GM23338 (cell line): ENCODE data around the gene TYRP1. TPM values are rescaled to one million over a fixed set of nuclear protein-coding genes. Genes with fewer than 3 reads are reported as not detected.

Experiments
- ATAC-seq: fragments of 200-7000 bp; cut with Tn5 transposase; 3 replicates; pipeline ENCODE4 v1.9.1; 2020
- DNase-seq: peaks from one replicate; pipeline ENCODE4 v3.0.0-alpha.2; 2015; ENCODE audit warnings: low spot score
- H2AFZ ChIP-seq: fragments of 200-600 bp; sonication (generic); 2 replicates; pipeline ENCODE4 v1.8.0; 2016; ENCODE audit warnings: antibody characterized with exemption, mild to moderate bottlenecking, moderate library complexity
- H3F3A ChIP-seq: fragments of 200-600 bp; sonication (generic); replicated peaks from 2 replicates; pipeline ENCODE4 v1.8.0; 2017; ENCODE audit warnings: antibody characterized with exemption, mixed run types, low read depth
- H3K27ac ChIP-seq: fragments of 200-600 bp; sonication (generic); 2 replicates; pipeline ENCODE4 v1.6.1; 2016; ENCODE audit warnings: low read depth
- H3K27me3 ChIP-seq: fragments of 200-600 bp; sonication (generic); 2 replicates; pipeline ENCODE4 v1.8.0; 2016; ENCODE audit warnings: mild to moderate bottlenecking, mixed run types, moderate library complexity; ENCODE audit not compliant: insufficient read depth
- H3K36me3 ChIP-seq: fragments of 200-600 bp; sonication (generic); 2 replicates; pipeline ENCODE4 v1.8.0; 2016; ENCODE audit warnings: mild to moderate bottlenecking; ENCODE audit not compliant: insufficient read depth
- H3K4me1 ChIP-seq: fragments of 200-600 bp; sonication (generic); 2 replicates; pipeline ENCODE4 v1.8.0; 2016; ENCODE audit warnings: mild to moderate bottlenecking, moderate library complexity; ENCODE audit not compliant: insufficient read depth
- H3K4me2 ChIP-seq: fragments of 200-600 bp; sonication (generic); 2 replicates; pipeline ENCODE4 v1.7.1; 2017; ENCODE audit warnings: mixed run types
- H3K4me3 ChIP-seq: fragments of 200-600 bp; sonication (generic); 2 replicates; pipeline ENCODE4 v1.6.1; 2016; ENCODE audit warnings: mixed run types
- H3K79me2 ChIP-seq: fragments of 200-600 bp; sonication (generic); replicated peaks from 2 replicates; pipeline ENCODE4 v1.8.0; 2017; ENCODE audit warnings: mild to moderate bottlenecking; ENCODE audit not compliant: insufficient read depth
- H3K9me2 ChIP-seq: fragments of 200-600 bp; sonication (generic); 2 replicates; pipeline ENCODE4 v1.8.0; 2017; ENCODE audit not compliant: insufficient read depth
- H4K20me1 ChIP-seq: fragments of 200-600 bp; sonication (generic); replicated peaks from 2 replicates; pipeline ENCODE4 v1.8.0; 2017; ENCODE audit warnings: mild to moderate bottlenecking; ENCODE audit not compliant: insufficient read depth
- H3K27ac Mint-ChIP-seq: 2 replicates; pipeline ENCODE4 v1.8.0; 2020; ENCODE audit warnings: inconsistent platforms, mild to moderate bottlenecking, moderate library complexity, mixed read lengths
- H3K27me3 Mint-ChIP-seq: 3 replicates; pipeline ENCODE4 v1.8.0; 2022; ENCODE audit warnings: low read depth, mild to moderate bottlenecking, moderate library complexity, mixed read lengths, inconsistent platforms; ENCODE audit not compliant: insufficient read depth, poor library complexity
- H3K36me3 Mint-ChIP-seq: 3 replicates; pipeline ENCODE4 v1.8.0; 2021; ENCODE audit warnings: low read depth, mild to moderate bottlenecking, inconsistent platforms, moderate library complexity, mixed read lengths
- H3K4me1 Mint-ChIP-seq: 3 replicates; pipeline ENCODE4 v1.8.0; 2020; ENCODE audit warnings: mild to moderate bottlenecking, inconsistent platforms, mixed read lengths
- H3K4me3 Mint-ChIP-seq: 3 replicates; pipeline ENCODE4 v1.8.0; 2021; ENCODE audit warnings: moderate library complexity, mild to moderate bottlenecking, inconsistent platforms, mixed read lengths
- H3K9me3 Mint-ChIP-seq: 3 replicates; pipeline ENCODE4 v1.8.0; 2020; ENCODE audit warnings: moderate library complexity, mild to moderate bottlenecking, inconsistent platforms, mixed read lengths
- CREB1 ChIP-seq: fragments of 250-450 bp; sonication (Bioruptor Pico); IDR thresholded peaks from 2 replicates; pipeline ENCODE4 v1.5.0; 2020; ENCODE audit warnings: low read depth, mild to moderate bottlenecking, moderate library complexity
- CTCF ChIP-seq, 2 experiments: fragments of 200-600 bp in 1 of 2; sonication (generic) in 1 of 2; conservative IDR thresholded peaks; 2 replicates each; pipeline versions ENCODE4 v1.5.1 to v1.6.1; 2016 to 2017; ENCODE audit warnings: antibody characterized with exemption in 2 of 2, low read depth in 2 of 2, mild to moderate bottlenecking in 2 of 2, moderate library complexity in 1 of 2
- ETS1 ChIP-seq: IDR thresholded peaks from 2 replicates; pipeline ENCODE4 v1.6.1; 2016; ENCODE audit warnings: antibody characterized with exemption
- EZH2 ChIP-seq: fragments of 200-600 bp; sonication (generic); IDR thresholded peaks from one replicate; pipeline ENCODE4 v1.8.0; 2017; ENCODE audit warnings: antibody characterized with exemption, mild to moderate bottlenecking, low read depth; ENCODE audit not compliant: unreplicated experiment
- EZH2phosphoT487 ChIP-seq: fragments of 200-600 bp; sonication (generic); IDR thresholded peaks from one replicate; pipeline ENCODE4 v1.8.1; 2018; ENCODE audit warnings: antibody characterized with exemption; ENCODE audit not compliant: unreplicated experiment
- JUNB ChIP-seq: IDR thresholded peaks from one replicate; pipeline ENCODE4 v1.6.1; 2016; ENCODE audit warnings: antibody characterized with exemption; ENCODE audit not compliant: unreplicated experiment
- NANOG ChIP-seq: IDR thresholded peaks from 2 replicates; pipeline ENCODE4 v1.6.1; 2016; ENCODE audit warnings: antibody characterized with exemption, borderline replicate concordance
- POLR2AphosphoS5 ChIP-seq: IDR thresholded peaks from 2 replicates; pipeline ENCODE4 v1.6.1; 2016; ENCODE audit warnings: antibody characterized with exemption, low read depth
- REST ChIP-seq: IDR thresholded peaks from one replicate; pipeline ENCODE4 v1.6.1; 2018; ENCODE audit warnings: antibody characterized with exemption; ENCODE audit not compliant: unreplicated experiment
- STAT1 ChIP-seq: IDR thresholded peaks from one replicate; pipeline ENCODE4 v1.6.1; 2016; ENCODE audit warnings: antibody characterized with exemption; ENCODE audit not compliant: unreplicated experiment
- ZNF114 ChIP-seq: fragments of 250-450 bp; sonication (Bioruptor Pico); IDR thresholded peaks from 2 replicates; pipeline ENCODE4 v1.5.0; 2020; ENCODE audit warnings: mild to moderate bottlenecking, moderate library complexity
- ZNF331 ChIP-seq: fragments of 250-450 bp; sonication (Bioruptor Pico); IDR thresholded peaks from 2 replicates; pipeline ENCODE4 v1.5.0; 2020; ENCODE audit warnings: low read depth, mild to moderate bottlenecking, moderate library complexity
- ZNF462 ChIP-seq: fragments of 250-450 bp; sonication (Bioruptor Pico); IDR thresholded peaks from 2 replicates; pipeline ENCODE4 v1.5.0; 2020; ENCODE audit warnings: mild to moderate bottlenecking, moderate library complexity
- polyA plus RNA-seq: library from polyadenylated mRNA; unstranded; fragments of >200 nt; fragmentation: Nextera tagmentation; extraction: Ambion mirVana; gene quantifications from 2 replicates; pipeline ENCODE4 v1.2.1, GENCODE V29; 2016
- total RNA-seq: library from RNA; depleted of rRNA; stranded (reverse); fragments of >200 nt; shearing (Covaris generic); gene quantifications from 2 replicates; pipeline ENCODE4 v1.2.3, GENCODE V29; 2014

TYRP1 gene
- total and polyA plus RNA-seq, 2 experiments from 2014 or later: not detected

- Histone ChIP-seq H2AFZ (no peak overlapping the region), H4K20me1 (no peaks in the 10 kb centered on the region), H3K4me1 (no peaks in the 10 kb centered on the region), H3K4me2 (no peak overlapping the region), H3K27ac (no peak overlapping the region), H3K27me3 (no peaks in the 10 kb centered on the region), H3K79me2 (no peaks in the 10 kb centered on the region), H3K4me3 (no peak overlapping the region), H3F3A (no peaks in the 10 kb centered on the region), H3K36me3 (no peaks in the 10 kb centered on the region), H3K9me2 (no peaks in the 10 kb centered on the region)
- Mint-ChIP-seq H3K27me3 (no peaks in the 10 kb centered on the region), H3K9me3 (peaks cover 9% of the 10 kb centered on the region; the same call in 2 of the 3 replicates), H3K36me3 (peaks cover 3% of the 10 kb centered on the region; the same call in 1 of the 3 replicates), H3K4me3 (no peak overlapping the region), H3K27ac (no peak overlapping the region), H3K4me1 (no peaks in the 10 kb centered on the region)
- peak; percentile 14 for DNase-seq
- ATAC-seq: no peak; the same call in 2 of the 3 replicates
- TF ChIP-seq ETS1 (no peak), ZNF114 (CRISPR knock-in tag) (no peak), POLR2AphosphoS5 (no peak), CTCF (conservative IDR thresholded peaks at IDR 0.05; ENCODE audit: low read depth in 2 of 2) (no peak), EZH2phosphoT487 (no peak), CREB1 (no peak), NANOG (no peak), REST (no peak), ZNF331 (no peak), EZH2 (no peak), ZNF462 (CRISPR knock-in tag) (no peak), STAT1 (no peak), JUNB (no peak)
These were observed 45.9 kb downstream of the TYRP1 start for GRCh38 chr9:12739014-12739652.
